ENCODE measurements around the gene MRPL3.
A peak's percentile ranks its signal among the peaks of the same experiment; 100 is the strongest.

MRPL3 gene

GRCh38 chr3:131502530-131503319 is at the start of gene MRPL3:
TSS of gene MRPL3 (minus strand) at chr3:131502971. CDS start at chr3:131502821, 150 bp downstream.
- no peak for TF ChIP-seq CTCF (IDR thresholded peaks at IDR 0.05; ENCODE audit: extremely low read depth, missing control alignments)
- DNase-seq (ENCODE audit: low spot score) = peak; percentile 81

GRCh38 chr3:131551761-131552160 is 49.0 kb upstream of the MRPL3 start:
- no peak for DNase-seq (ENCODE audit: low spot score)
- no peak for TF ChIP-seq CTCF (IDR thresholded peaks at IDR 0.05; ENCODE audit: extremely low read depth, missing control alignments)

- no peak for TF ChIP-seq CTCF (IDR thresholded peaks at IDR 0.05; ENCODE audit: extremely low read depth, missing control alignments)
- no peak for DNase-seq (ENCODE audit: low spot score)
Observed at GRCh38 chr3:131550562-131551465, 48.0 kb upstream of the MRPL3 start.

GRCh38 chr3:131549340-131549739 is 46.6 kb upstream of the MRPL3 start:
- peak; percentile 56 for TF ChIP-seq CTCF (IDR thresholded peaks at IDR 0.05; ENCODE audit: extremely low read depth, missing control alignments)

GRCh38 chr3:131547585-131547984 is 44.8 kb upstream of the MRPL3 start:
- TF ChIP-seq CTCF (IDR thresholded peaks at IDR 0.05; ENCODE audit: extremely low read depth, missing control alignments) = no peak
- no peak for DNase-seq (ENCODE audit: low spot score)

More at GRCh38 chr3:131549340-131549739, 46.6 kb upstream of the MRPL3 start:
- peak; percentile 14 for DNase-seq (ENCODE audit: low spot score)

GRCh38 chr3:131546441-131546840 is 43.7 kb upstream of the MRPL3 start:
- TF ChIP-seq CTCF (IDR thresholded peaks at IDR 0.05; ENCODE audit: extremely low read depth, missing control alignments) = no peak

GRCh38 chr3:131544557-131544956 is 41.8 kb upstream of the MRPL3 start:
- DNase-seq (ENCODE audit: low spot score) = no peak
- no peak for TF ChIP-seq CTCF (IDR thresholded peaks at IDR 0.05; ENCODE audit: extremely low read depth, missing control alignments)

More at GRCh38 chr3:131546441-131546840, 43.7 kb upstream of the MRPL3 start:
- no peak for DNase-seq (ENCODE audit: low spot score)
